HG03095 (cell line): Measurements from ENCODE around the gene PDE6A.
"Not testable (repeated sequence)": the region's sequence is repeated elsewhere in the genome, so short reads cannot be mapped to it uniquely, and the experiment has no call there.

ENCODE experiments used
- ATAC-seq: cut with Tn5 transposase; IDR thresholded peaks from one replicate; pipeline ENCODE4 v1.9.1; 2021; ENCODE audit warnings: moderate library complexity; ENCODE audit not compliant: unreplicated experiment

PDE6A gene

GRCh38 chr5:149953436-149954121 is 9.0 kb upstream of the PDE6A start:
- ATAC-seq = no peak

- no peak for ATAC-seq
Observed at GRCh38 chr5:149951138-149951749, 6.7 kb upstream of the PDE6A start.

GRCh38 chr5:149948993-149949392 is 4.4 kb upstream of the PDE6A start:
- no peak for ATAC-seq

- no peak for ATAC-seq
Observed at GRCh38 chr5:149946118-149946517, 1.5 kb upstream of the PDE6A start.

GRCh38 chr5:149943177-149943949 is 1.2 kb downstream of the PDE6A start:
- ATAC-seq = not testable (repeated sequence)

GRCh38 chr5:149942741-149943169 is 1.8 kb downstream of the PDE6A start:
- not testable (repeated sequence) for ATAC-seq

GRCh38 chr5:149942199-149942598 is 2.4 kb downstream of the PDE6A start:
- ATAC-seq = no peak

GRCh38 chr5:149941795-149942194 is 2.8 kb downstream of the PDE6A start:
- no peak for ATAC-seq

- ATAC-seq = no peak
Observed at GRCh38 chr5:149940941-149941644, 3.5 kb downstream of the PDE6A start.

GRCh38 chr5:149940077-149940574 is 4.5 kb downstream of the PDE6A start:
- ATAC-seq = peak; percentile 86

GRCh38 chr5:149939546-149939945 is 5.0 kb downstream of the PDE6A start:
- no peak for ATAC-seq

- ATAC-seq = no peak
Observed at GRCh38 chr5:149938791-149939358, 5.7 kb downstream of the PDE6A start.

GRCh38 chr5:149938279-149938678 is 6.3 kb downstream of the PDE6A start:
- ATAC-seq = no peak

- no peak for ATAC-seq
Observed at GRCh38 chr5:149937610-149938009, 7.0 kb downstream of the PDE6A start.

- ATAC-seq = no peak
Observed at GRCh38 chr5:149936700-149937091, 7.9 kb downstream of the PDE6A start.

GRCh38 chr5:149936044-149936699 is 8.4 kb downstream of the PDE6A start:
- ATAC-seq = no peak

GRCh38 chr5:149935431-149935901 is 9.1 kb downstream of the PDE6A start:
- no peak for ATAC-seq

- ATAC-seq = no peak
Observed at GRCh38 chr5:149932445-149933350, 11.9 kb downstream of the PDE6A start.

GRCh38 chr5:149931992-149932436 is 12.6 kb downstream of the PDE6A start:
- ATAC-seq = no peak
